OCI-M1 (cell line): ENCODE measurements around the gene NDUFAF5.

ENCODE experiments used
- DNase-seq: peaks from one replicate; lab custom pipeline; 2025; lab: John Stamatoyannopoulos, UW

The NDUFAF5 gene

DNA sequence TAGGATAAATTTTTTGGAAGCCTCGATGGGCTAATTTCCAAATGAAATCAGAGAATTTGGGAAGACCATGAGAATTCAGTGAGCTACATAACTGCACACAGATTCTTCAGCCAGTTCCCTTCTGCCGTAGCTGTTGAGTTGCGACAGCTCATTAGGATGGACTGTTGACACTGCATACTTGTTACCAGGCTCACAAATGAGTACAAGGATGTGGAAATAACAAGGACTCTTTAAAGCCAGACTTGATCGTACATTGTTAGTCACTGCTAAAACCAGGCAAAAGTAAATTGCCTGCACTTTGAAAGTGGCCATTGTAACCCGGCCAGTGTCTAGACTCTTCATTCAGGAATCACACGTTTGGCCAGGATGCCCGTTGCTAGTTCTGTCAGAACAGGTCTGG lies 37.0 kb downstream of the NDUFAF5 start:
- no peak for DNase-seq

GRCh38 chr20:13822459-13822858 lies 37.6 kb downstream of the NDUFAF5 start:
- no peak for DNase-seq

GRCh38 chr20:13824459-13824858 lies 39.6 kb downstream of the NDUFAF5 start:
- no peak for DNase-seq

DNA sequence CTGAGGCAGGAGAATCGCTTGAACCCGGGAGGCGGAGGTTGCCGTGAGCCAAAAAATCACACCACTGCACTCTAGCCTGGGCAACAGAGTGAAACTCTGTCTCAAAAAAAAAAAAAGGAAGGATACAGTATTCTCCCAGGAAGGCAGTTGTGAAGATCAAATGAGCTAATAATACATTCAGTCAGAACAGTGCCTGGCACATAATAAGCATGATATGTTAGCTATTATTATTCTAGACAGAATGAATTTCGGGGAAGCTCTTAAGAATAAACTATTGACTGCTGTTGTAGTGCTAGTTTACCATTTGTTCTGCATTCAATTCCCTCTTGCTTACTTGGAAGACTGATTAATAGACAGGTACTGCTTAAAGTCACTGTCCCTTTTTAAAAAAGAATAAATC lies 40.6 kb downstream of the NDUFAF5 start:
- no peak for DNase-seq

GRCh38 chr20:13831476-13831875 lies 46.6 kb downstream of the NDUFAF5 start:
- DNase-seq, result no peak

GRCh38 chr20:13838664-13839063 lies 53.8 kb downstream of the NDUFAF5 start:
- no peak for DNase-seq

- no peak for DNase-seq
Measured at GRCh38 chr20:13839421-13840092, 54.7 kb downstream of the NDUFAF5 start.

DNA sequence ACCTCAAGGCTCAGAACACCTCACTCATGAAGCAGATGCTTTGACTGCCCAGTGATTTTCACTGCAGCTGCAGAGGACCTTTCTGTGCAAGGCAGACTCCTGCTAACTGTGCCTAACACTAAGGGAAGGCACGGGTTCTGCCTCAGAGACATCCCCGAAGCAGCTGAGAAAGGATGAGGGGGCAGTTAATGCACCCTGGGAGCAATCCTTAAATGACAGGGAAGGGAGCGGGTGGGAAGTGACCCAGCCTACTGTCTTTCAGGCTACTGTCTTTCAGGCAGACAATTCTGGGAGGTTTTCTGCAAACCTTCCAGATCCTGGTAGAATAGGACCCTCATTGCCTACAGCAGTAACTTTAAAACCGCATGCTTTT lies 55.3 kb downstream of the NDUFAF5 start:
- DNase-seq, result no peak

DNA sequence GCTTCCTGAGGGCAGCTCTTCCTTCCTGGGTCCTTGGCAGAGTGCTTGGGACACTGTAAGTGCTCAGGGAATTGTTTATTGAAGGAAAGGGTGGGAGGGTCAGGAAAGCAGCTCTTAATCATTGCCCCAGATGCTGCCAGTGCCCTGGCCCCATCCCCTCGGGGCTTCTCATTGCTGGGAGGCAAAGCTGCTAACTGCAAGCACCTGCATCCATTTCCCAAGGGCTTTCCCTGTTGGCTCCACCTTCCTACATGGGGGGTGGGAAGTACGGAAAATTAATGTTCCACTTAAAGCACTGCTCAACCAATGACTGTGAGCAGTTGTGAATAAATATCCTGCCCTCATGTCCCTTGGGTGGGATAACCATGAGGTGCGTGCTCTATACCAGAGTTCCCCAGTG lies 56.4 kb downstream of the NDUFAF5 start:
- DNase-seq, result no peak

DNA sequence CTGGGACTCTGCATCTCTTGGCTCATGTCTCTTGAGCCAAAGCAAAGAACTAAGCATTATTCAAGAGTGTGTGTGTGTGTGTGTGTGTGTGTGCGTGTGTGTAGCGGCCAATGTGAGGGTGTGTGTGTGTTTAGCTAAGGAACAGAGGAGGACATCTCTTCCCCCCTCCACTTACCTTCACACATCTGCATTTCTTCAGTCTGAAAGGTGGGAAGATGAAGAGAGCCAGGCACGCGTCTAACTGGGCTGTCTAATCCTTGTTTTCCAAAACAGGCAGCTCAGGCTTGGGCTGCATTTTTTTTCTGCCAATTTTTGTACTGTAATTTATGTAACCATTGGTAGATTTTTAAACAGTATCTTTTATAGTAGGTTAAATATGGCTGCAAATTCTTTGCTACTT lies 59.5 kb downstream of the NDUFAF5 start:
- no peak for DNase-seq

DNA sequence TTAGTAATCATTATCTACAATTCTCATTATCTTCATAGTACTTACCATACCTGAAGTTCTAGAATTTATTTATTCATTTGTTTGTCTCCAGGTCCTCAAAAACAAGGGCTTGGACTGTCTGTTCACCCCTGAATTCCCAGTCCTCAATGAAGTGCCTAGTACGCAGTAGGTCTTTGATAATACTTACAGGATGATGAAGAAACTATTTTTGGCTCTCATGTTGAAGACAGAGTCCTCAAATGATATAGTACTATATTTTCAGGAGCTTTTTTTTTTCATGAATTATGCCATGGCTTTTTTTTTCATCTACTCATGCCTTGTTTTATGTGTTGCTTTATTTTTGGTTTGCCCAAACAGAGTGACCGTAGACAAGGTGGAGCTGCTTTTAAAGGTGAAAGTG lies 66.5 kb downstream of the NDUFAF5 start:
- no peak for DNase-seq

DNA sequence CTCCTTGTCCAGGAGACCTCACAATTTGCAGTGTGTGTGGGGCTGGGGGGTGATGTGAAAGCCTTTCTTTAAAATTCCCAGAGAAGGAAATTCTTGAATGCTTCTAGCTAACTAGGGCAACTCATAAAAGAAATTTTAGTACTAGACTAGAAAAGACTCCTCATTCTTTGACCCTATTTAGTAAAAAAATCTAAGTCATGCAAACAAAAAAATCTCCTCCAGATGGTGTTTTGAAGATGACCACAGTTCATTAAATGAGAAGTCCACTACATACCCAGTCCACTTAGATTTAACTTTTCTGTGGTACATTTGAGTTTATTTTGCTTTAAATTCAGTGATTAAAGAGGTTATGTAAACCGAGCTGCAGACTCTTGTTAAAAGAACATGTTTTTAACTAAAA lies 67.5 kb downstream of the NDUFAF5 start:
- no peak for DNase-seq

GRCh38 chr20:13855613-13856012 lies 70.8 kb downstream of the NDUFAF5 start:
- no peak for DNase-seq

DNA sequence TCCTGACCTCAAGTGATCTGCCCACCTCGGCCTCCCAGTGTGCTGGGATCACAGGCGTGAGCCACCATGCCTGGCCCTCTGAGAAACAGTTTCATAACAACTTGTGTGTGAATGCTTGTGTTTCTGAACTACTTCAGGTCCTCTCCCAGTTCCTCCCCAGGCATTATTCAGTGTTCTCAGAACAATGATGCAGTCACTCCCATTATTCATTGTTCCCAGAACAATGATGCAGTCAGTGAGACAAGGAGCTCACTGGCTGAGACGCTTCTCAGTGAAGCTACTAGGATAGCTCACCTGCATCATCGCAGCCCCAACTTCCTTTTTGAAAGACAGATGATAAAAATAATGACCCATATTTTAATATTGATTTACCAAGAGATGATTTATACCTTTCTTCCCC lies 71.5 kb downstream of the NDUFAF5 start:
- no peak for DNase-seq

GRCh38 chr20:13857304-13857703 lies 72.5 kb downstream of the NDUFAF5 start:
- no peak for DNase-seq

GRCh38 chr20:13857961-13858360 lies 73.1 kb downstream of the NDUFAF5 start:
- no peak for DNase-seq

- DNase-seq, result no peak
Measured at GRCh38 chr20:13858439-13858838, 73.6 kb downstream of the NDUFAF5 start.

- no peak for DNase-seq
Measured at GRCh38 chr20:13858871-13859270, 74.0 kb downstream of the NDUFAF5 start.

GRCh38 chr20:13862245-13862644 lies 77.4 kb downstream of the NDUFAF5 start:
- peak; percentile 48 for DNase-seq

- DNase-seq, result no peak
Measured at GRCh38 chr20:13863244-13863643, 78.4 kb downstream of the NDUFAF5 start.

GRCh38 chr20:13865156-13865555 lies 80.3 kb downstream of the NDUFAF5 start:
- DNase-seq, result no peak

- no peak for DNase-seq
Measured at GRCh38 chr20:13865791-13866351, 81.0 kb downstream of the NDUFAF5 start.

DNA sequence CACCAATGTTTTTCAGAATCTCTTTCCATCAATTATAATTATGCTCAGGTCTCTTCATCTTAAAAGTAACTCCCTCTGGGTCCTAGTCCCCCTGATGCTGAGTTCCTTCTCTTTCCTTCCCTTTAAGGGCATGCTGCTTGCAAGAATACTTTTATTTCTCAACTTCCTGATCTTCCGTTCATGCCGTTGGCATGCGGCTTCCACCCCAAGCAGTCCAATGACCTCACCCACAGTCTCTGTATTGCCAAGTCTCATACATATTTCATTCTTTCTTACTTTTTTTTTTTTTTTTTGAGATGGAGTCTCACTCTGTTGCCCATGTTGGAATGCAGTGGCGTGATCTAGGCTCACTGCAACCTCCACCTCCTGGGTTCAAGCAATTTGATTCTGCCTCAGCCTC lies 83.5 kb downstream of the NDUFAF5 start:
- DNase-seq, result no peak

DNA sequence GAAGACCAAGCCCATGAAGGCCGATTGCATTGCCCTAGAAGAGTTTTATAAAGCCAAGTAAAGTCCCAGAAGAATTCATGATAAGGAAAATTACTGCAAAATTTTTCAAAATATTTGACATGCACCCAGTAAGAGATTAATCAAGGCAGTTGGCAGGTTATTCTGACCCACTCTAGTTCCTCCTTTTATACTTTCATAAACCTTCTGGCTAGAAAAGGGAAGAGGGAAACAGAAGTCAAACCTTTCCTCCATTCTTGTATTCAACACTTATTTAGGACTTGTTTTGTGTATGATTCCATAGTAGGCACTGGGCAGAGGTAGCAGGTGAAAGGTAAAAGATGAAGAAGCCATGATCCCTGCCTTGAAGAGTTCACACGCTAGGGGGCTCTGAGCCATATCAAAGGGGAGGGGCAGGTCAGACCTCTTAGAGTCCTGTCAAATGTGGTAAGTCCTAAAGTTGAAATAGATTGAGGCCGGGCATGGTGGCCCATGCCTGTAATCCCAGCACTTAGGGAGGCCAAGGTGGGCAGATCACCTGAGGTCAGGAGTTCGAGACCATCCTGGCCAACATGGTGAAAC lies 85.4 kb downstream of the NDUFAF5 start:
- DNase-seq, result no peak
